ENCODE data around the gene COL6A2. TPM values are rescaled to one million over a fixed set of nuclear protein-coding genes. Genes with fewer than 3 reads are reported as not detected.
A peak's percentile ranks its signal among the peaks of the same experiment; 100 is the strongest.

COL6A2 gene
- total and polyA plus RNA-seq, 2 of the 13 experiments (the other 11 are each of a cell fraction or from before 2014, with no cell fraction given), result 0.07 to 0.41 TPM

DNA sequence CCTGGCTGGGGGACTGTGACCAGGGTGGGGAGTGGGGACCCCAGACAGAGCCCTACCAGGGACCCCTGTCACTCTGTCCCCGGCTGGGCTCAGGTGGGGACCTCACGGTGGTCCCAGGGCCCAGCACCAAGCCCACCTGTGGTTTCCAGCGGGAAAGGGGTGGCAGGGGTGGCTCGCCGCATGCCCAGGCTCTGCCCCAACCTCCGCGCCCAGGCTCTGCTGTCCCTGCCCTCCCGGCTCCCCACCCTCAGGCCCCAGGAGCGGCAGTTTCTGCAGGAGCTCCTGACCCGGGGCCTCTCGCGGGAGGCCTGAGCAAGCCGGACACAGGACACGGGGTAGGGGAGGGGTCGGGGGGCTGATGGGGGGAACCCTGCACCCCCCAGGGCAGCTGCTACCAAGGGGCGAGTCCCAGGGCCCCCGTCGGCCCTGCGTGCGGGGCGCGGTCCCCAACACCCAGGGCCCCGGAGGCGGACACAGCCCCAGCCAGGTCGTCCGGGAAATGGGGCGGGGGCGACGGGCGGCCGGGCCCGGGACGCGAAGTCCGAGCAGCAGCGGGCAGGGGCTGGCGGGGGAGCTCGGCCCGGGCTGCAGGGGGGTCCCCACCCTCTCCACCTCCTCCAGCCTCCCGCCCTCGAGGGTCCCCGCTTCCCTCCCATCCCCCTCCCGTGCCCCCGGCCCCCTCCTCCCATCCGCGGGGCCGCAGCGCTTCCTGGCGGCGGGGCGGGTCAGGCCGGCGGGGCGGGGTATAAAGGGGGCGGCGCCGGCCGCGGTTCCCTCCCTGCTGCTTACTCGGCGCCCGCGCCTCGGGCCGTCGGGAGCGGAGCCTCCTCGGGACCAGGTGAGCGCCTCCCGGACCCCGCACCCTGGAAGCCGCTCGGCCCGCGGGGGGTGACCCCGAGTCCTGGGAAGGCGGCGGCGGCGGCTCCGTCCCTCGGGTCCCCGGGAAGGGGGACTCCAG is at the start of gene COL6A2 (continued):
- TF ChIP-seq, protein P1, sequence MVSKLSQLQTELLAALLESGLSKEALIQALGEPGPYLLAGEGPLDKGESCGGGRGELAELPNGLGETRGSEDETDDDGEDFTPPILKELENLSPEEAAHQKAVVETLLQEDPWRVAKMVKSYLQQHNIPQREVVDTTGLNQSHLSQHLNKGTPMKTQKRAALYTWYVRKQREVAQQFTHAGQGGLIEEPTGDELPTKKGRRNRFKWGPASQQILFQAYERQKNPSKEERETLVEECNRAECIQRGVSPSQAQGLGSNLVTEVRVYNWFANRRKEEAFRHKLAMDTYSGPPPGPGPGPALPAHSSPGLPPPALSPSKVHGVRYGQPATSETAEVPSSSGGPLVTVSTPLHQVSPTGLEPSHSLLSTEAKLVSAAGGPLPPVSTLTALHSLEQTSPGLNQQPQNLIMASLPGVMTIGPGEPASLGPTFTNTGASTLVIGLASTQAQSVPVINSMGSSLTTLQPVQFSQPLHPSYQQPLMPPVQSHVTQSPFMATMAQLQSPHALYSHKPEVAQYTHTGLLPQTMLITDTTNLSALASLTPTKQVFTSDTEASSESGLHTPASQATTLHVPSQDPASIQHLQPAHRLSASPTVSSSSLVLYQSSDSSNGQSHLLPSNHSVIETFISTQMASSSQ (IDR thresholded peaks at IDR 0.05; ENCODE audit: low read depth), result no peak
- TF ChIP-seq, protein P1 (CRISPR knock-in tag; IDR thresholded peaks at IDR 0.05; ENCODE audit: borderline replicate concordance), result no peak
- TF ChIP-seq HNRNPK (IDR thresholded peaks at IDR 0.05; ENCODE audit: low read depth, low read length, poor library complexity, severe bottlenecking) (peak; percentile 37), HMG20A (CRISPR knock-in tag; IDR thresholded peaks at IDR 0.05; ENCODE audit: borderline replicate concordance) (no peak), SRSF4 (IDR thresholded peaks at IDR 0.05; ENCODE audit: low read depth, low read length, poor library complexity, severe bottlenecking) (no peak)
